Activated T-cell treated with anti-CD3 and anti-CD28 coated beads, Interleukin-2, amount 50 U/mL, for 48 hours (primary cell): Measurements from ENCODE around the gene COX4I2.
"Not testable (repeated sequence)": the region's sequence is repeated elsewhere in the genome, so short reads cannot be mapped to it uniquely, and the experiment has no call there.

Experiments
- DNase-seq, 2 experiments: peaks; one replicate each; pipeline ENCODE4 v3.0.0-alpha.2; 2020

COX4I2 gene

GRCh38 chr20:31608251-31608945, 29.3 kb upstream of the COX4I2 start:
- DNase-seq = no peak

GRCh38 chr20:31612271-31612640, 25.5 kb upstream of the COX4I2 start:
- DNase-seq = not testable (repeated sequence)

GRCh38 chr20:31615416-31615815, 22.3 kb upstream of the COX4I2 start:
- DNase-seq = no peak

- DNase-seq = no peak
Measured at GRCh38 chr20:31617432-31618104, 20.1 kb upstream of the COX4I2 start.

GRCh38 chr20:31620246-31620645, 17.5 kb upstream of the COX4I2 start:
- DNase-seq = no peak

- not testable (repeated sequence) for DNase-seq
Measured at GRCh38 chr20:31623123-31623505, 14.6 kb upstream of the COX4I2 start.

- not testable (repeated sequence) for DNase-seq
Measured at GRCh38 chr20:31626534-31626933, 11.2 kb upstream of the COX4I2 start.

- not testable (repeated sequence) for DNase-seq
Measured at GRCh38 chr20:31628057-31628456, 9.7 kb upstream of the COX4I2 start.

GRCh38 chr20:31630187-31630790, 7.4 kb upstream of the COX4I2 start:
- DNase-seq = no peak

- no peak for DNase-seq
Measured at GRCh38 chr20:31632548-31633338, 5.0 kb upstream of the COX4I2 start.

GRCh38 chr20:31633339-31633914, 4.3 kb upstream of the COX4I2 start:
- DNase-seq = no peak

GRCh38 chr20:31638317-31638716, 605 bp downstream of the COX4I2 start:
- DNase-seq = no peak

GRCh38 chr20:31638816-31639215, 1.1 kb downstream of the COX4I2 start:
- DNase-seq = no peak

GRCh38 chr20:31640259-31640658, 2.5 kb downstream of the COX4I2 start:
- no peak for DNase-seq

GRCh38 chr20:31641391-31641790, 3.7 kb downstream of the COX4I2 start:
- DNase-seq = no peak

- DNase-seq = no peak
Measured at GRCh38 chr20:31642837-31643236, 5.1 kb downstream of the COX4I2 start.

GRCh38 chr20:31643522-31643921, 5.8 kb downstream of the COX4I2 start:
- no peak for DNase-seq

- DNase-seq = no peak
Measured at GRCh38 chr20:31644701-31645100, 7.0 kb downstream of the COX4I2 start.

- not testable (repeated sequence) for DNase-seq
Measured at GRCh38 chr20:31648104-31648503, 10.4 kb downstream of the COX4I2 start.

- DNase-seq = no peak
Measured at GRCh38 chr20:31652917-31653396, 15.2 kb downstream of the COX4I2 start.

- no peak for DNase-seq
Measured at GRCh38 chr20:31653561-31653960, 15.8 kb downstream of the COX4I2 start.

GRCh38 chr20:31654534-31654933, 16.8 kb downstream of the COX4I2 start:
- DNase-seq = no peak
